OCI-LY3 (cell line): Measurements from ENCODE around the gene ISOC2.

Experiments used
- H2AFZ ChIP-seq: fragments of 200-600, 300-600 bp; shearing (Covaris generic); 2 replicates; pipeline ENCODE4 v1.6.0; 2014; ENCODE audit warnings: antibody characterized with exemption, low read depth, low read length
- H3K27ac ChIP-seq: fragments of 200-600, 300-600 bp; sonication (generic); 2 replicates; pipeline ENCODE4 v1.5.1; 2014; ENCODE audit warnings: mild to moderate bottlenecking, low read length, moderate library complexity, mixed read lengths
- H3K27me3 ChIP-seq: fragments of 200-600, 300-600 bp; sonication (generic); 2 replicates; pipeline ENCODE4 v1.6.1; 2014; ENCODE audit warnings: low read depth, low read length, mixed read lengths
- H3K36me3 ChIP-seq: fragments of 200-600, 300-600 bp; sonication (generic); replicated peaks from 2 replicates; pipeline ENCODE3; 2014; ENCODE audit warnings: low read depth, low read length, mixed read lengths
- H3K4me1 ChIP-seq: fragments of 300-600, 200-600 bp; sonication (generic); 2 replicates; pipeline ENCODE4 v1.6.1; 2014; ENCODE audit warnings: low read length, mixed read lengths
- H3K4me2 ChIP-seq: fragments of 200-600, 300-600 bp; sonication (generic); 2 replicates; pipeline ENCODE4 v1.6.1; 2014; ENCODE audit warnings: low read length, mixed read lengths
- H3K4me3 ChIP-seq: fragments of 300-600, 200-600 bp; sonication (generic); 2 replicates; pipeline ENCODE4 v1.5.1; 2014; ENCODE audit warnings: antibody characterized with exemption, mild to moderate bottlenecking, low read length, moderate library complexity
- H3K79me2 ChIP-seq: fragments of 300-600, 200-600 bp; shearing (Covaris generic); 2 replicates; pipeline ENCODE4 v1.6.1; 2014; ENCODE audit warnings: mild to moderate bottlenecking, low read length, mixed read lengths
- H3K9ac ChIP-seq: fragments of 300-600, 200-600 bp; shearing (Covaris generic); 2 replicates; pipeline ENCODE4 v1.6.0; 2014; ENCODE audit warnings: mild to moderate bottlenecking, low read length, moderate library complexity
- H3K9me3 ChIP-seq: fragments of 200-600, 300-600 bp; shearing (Covaris generic); 2 replicates; pipeline ENCODE4 v1.6.1; 2014; ENCODE audit warnings: low read length, mixed read lengths; ENCODE audit not compliant: insufficient read depth
- H4K20me1 ChIP-seq: fragments of 200-600, 300-600 bp; sonication (generic); 2 replicates; pipeline ENCODE4 v1.6.1; 2016; ENCODE audit warnings: low read length, mixed read lengths; ENCODE audit not compliant: insufficient read depth
- EZH2phosphoT487 ChIP-seq: fragments of 200-600 bp; shearing (Covaris generic); IDR thresholded peaks from 2 replicates; pipeline ENCODE4 v1.6.1; 2018; ENCODE audit warnings: antibody characterized with exemption, mixed run types, low read depth
- TF ChIP-seq, protein P1 (sequence below): fragments of 200-600, 300-600 bp; sonication (generic); IDR thresholded peaks from 2 replicates; pipeline ENCODE4 v1.5.1; 2014; ENCODE audit warnings: antibody characterized with exemption, low read length, low read depth

ISOC2 gene

DNA sequence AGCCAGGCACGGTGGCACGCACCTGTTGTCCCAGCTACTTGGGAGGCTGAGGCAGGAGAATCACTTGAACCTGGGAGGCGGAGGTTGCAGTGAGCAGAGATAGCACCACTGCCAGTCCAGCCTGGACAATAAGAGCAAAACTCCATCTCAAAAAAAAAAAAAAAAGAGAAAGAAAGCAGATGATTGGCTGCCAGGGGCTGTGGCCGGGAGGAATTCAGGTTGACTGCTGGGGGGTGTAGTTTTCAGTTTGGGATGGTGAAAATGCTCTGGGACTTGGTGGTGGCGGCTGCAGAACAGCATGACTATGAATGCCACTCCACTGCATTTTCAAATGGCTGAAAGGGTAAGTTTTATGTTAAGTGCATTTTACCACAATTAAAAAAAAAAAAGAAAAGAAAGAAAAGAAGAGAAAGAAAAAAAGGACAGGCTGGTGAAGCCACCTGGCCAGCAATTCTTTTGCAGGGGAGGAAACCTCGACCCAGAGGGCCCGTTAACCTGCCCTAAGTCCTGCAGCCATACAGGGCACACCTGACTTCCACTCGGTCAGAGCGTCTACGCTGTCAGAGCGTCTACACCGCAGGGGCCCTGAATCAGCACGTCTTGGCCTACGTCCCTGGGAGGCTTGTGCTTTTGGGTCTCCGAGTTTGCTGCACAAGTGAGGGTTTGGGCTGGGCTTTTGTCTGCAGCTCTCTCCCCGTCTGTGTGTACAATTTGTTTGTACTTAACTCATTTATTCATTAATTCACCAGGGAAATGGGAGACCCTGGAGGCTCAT is 3.6 kb downstream of the ISOC2 start:
- H3K4me2 ChIP-seq, result no peak overlapping the region
- H3K4me3 ChIP-seq, result no peak overlapping the region
- TF ChIP-seq, protein P1, sequence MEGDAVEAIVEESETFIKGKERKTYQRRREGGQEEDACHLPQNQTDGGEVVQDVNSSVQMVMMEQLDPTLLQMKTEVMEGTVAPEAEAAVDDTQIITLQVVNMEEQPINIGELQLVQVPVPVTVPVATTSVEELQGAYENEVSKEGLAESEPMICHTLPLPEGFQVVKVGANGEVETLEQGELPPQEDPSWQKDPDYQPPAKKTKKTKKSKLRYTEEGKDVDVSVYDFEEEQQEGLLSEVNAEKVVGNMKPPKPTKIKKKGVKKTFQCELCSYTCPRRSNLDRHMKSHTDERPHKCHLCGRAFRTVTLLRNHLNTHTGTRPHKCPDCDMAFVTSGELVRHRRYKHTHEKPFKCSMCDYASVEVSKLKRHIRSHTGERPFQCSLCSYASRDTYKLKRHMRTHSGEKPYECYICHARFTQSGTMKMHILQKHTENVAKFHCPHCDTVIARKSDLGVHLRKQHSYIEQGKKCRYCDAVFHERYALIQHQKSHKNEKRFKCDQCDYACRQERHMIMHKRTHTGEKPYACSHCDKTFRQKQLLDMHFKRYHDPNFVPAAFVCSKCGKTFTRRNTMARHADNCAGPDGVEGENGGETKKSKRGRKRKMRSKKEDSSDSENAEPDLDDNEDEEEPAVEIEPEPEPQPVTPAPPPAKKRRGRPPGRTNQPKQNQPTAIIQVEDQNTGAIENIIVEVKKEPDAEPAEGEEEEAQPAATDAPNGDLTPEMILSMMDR, result no peak
- TF ChIP-seq EZH2phosphoT487, result no peak
- peaks cover 11% of the 10 kb centered on the region for H3K4me1 ChIP-seq
- H3K27ac ChIP-seq, result no peak overlapping the region
- 0 out of 2 replicates have a peak, but pooled peaks cover 3% of the 10 kb centered on the region for H3K79me2 ChIP-seq
- no peak overlapping the region for H2AFZ ChIP-seq
- no peaks in the 10 kb centered on the region for H3K27me3 ChIP-seq
- H4K20me1 ChIP-seq, result no peaks in the 10 kb centered on the region
- H3K9ac ChIP-seq, result no peak overlapping the region
- peaks cover 2% of the 10 kb centered on the region for H3K36me3 ChIP-seq
- H3K9me3 ChIP-seq, result no peaks in the 10 kb centered on the region

DNA sequence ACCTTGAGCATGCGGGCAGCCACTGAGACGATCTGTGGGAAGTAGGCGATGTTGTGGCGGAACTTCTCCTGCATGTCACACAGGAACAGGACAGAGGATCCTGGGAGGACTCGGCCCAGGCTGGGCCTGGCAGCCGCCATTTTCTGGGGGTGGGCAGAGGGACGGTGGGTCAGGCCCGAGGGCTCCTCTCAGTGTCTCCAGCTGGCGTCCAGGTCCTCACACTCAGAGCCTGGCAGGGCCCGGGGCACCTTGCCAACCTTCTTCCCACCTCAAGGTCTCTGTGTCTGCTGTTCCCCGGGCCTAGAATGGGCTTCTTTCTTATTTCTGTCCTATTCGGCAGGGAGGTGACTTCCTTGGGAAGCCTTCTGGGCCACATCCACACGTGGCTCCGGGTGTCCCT is 5.1 kb downstream of the ISOC2 start:
- no peaks in the 10 kb centered on the region for H3K27me3 ChIP-seq
- H3K9me3 ChIP-seq, result no peaks in the 10 kb centered on the region
- H3K4me3 ChIP-seq, result no peak overlapping the region
- no peak overlapping the region for H2AFZ ChIP-seq
- TF ChIP-seq, protein P1, result no peak
- TF ChIP-seq EZH2phosphoT487, result no peak
- H3K4me1 ChIP-seq, result peaks cover 6% of the 10 kb centered on the region
- no peak overlapping the region for H3K27ac ChIP-seq
- peaks cover 3% of the 10 kb centered on the region for H3K36me3 ChIP-seq
- H3K9ac ChIP-seq, result no peak overlapping the region
- no peaks in the 10 kb centered on the region for H4K20me1 ChIP-seq
- H3K4me2 ChIP-seq, result no peak overlapping the region
- 0 out of 2 replicates have a peak, but pooled peaks cover 3% of the 10 kb centered on the region for H3K79me2 ChIP-seq

DNA sequence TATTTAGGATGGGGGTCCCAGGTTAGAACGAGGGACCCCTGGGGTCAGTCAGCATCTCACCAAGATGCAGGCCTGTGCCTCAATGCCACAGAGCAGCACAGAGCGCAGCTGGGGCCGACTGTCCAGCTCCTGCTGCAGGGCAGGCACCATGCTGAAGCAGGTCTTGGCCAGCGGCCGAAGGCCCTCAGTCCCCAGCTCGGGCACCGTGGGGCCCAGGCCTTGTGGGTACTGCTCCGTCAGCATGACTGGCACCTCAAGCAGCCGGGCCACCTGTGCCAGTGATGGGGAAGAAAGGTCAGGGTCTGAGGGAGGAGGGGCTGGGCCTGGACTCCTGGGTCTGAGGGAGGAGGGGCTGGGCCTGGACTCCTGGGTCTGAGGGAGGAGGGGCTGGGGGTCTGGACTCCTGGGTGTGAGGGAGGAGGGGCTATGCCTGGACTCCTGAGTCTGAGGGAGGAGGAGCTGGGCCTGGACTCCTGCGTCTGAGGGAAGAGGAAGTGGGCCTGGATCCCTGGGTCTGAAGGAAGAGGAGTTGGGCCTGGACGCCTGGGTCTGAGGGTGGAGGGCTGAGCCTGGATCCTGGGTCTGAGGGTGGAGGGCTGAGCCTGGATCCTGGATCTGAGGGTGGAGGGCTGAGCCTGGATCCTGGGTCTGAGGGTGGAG is 5.7 kb downstream of the ISOC2 start:
- Histone ChIP-seq H3K4me2 (no peak overlapping the region), H3K9ac (no peak overlapping the region), H3K9me3 (no peaks in the 10 kb centered on the region), H3K79me2 (no peaks in the 10 kb centered on the region), H3K4me3 (no peak overlapping the region), H2AFZ (no peak overlapping the region), H4K20me1 (no peaks in the 10 kb centered on the region), H3K27me3 (no peaks in the 10 kb centered on the region), H3K27ac (no peak overlapping the region), H3K4me1 (peaks cover 4% of the 10 kb centered on the region), H3K36me3 (peaks cover 3% of the 10 kb centered on the region)
- TF ChIP-seq EZH2phosphoT487, result no peak
- TF ChIP-seq, protein P1, result no peak

DNA sequence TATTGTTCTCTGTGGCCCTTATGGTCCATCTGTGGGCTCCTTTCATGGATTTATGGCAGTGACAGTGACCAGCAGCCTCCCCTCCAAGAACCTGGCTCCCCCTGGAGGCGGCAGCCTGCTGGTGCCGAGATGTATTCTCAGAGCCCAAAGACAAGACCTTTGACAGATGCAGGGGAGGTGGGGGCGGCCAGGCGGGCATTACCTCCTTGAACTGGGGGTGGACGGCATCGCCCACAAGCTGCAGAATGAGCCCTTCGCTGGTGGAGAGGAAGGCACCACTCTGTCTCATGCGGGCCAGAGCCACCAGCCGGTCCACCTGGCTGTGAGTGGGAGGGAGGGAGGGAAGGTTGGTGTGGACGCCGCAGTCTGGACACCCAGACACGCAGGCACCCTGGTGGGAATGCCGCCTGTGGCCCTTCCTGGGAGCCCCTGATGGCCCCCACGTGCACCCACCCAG is 6.6 kb downstream of the ISOC2 start:
- H3K27me3 ChIP-seq, result no peaks in the 10 kb centered on the region
- no peaks in the 10 kb centered on the region for H3K79me2 ChIP-seq
- H3K4me1 ChIP-seq, result no peaks in the 10 kb centered on the region
- peaks cover 3% of the 10 kb centered on the region for H3K36me3 ChIP-seq
- no peaks in the 10 kb centered on the region for H4K20me1 ChIP-seq
- no peak overlapping the region for H3K4me2 ChIP-seq
- no peaks in the 10 kb centered on the region for H3K9me3 ChIP-seq
- H3K27ac ChIP-seq, result no peak overlapping the region
- no peak for TF ChIP-seq EZH2phosphoT487
- TF ChIP-seq, protein P1, result peak; percentile 75
- no peak overlapping the region for H2AFZ ChIP-seq
- H3K4me3 ChIP-seq, result no peak overlapping the region
- H3K9ac ChIP-seq, result no peak overlapping the region
